ENCODE results near the gene C1GALT1C1L.
A peak's percentile ranks its signal among the peaks of the same experiment; 100 is the strongest.
"Not testable (repeated sequence)": the region's sequence is repeated elsewhere in the genome, so short reads cannot be mapped to it uniquely, and the experiment has no call there.

C1GALT1C1L gene

DNA sequence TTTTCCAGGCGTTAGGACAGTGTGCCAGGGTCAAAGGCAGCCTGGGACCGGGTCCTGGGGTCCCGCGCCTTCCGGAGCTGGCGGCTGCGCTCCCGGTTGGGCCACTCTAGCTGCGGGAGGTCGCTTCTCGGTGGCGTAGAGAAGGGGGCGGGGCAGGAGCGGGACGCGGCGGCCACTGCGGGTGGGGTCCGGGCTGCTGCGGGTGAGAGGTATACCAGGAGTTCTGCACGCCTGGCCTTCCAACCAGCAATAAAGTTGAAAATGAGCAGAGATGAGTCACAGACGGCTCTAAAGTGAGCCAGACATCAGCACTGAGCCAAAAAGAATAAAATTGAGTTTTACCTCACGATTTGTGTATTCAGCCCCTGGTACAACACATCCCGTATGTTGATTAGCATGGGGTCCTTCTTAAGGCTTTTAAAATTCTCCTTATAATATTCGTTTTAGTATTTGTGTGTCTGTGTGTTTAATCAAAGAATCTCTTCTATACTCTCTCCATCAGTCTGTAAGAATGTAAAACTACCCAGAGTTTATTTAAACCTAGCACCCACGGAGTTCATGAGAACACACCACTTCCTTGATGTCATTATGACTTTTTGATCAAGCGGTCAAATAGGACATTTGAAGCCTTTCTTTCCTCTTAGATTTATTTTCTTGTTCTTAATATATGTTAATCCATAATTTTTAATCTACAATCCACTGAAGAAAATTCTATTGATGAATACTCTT lies at the start of gene C1GALT1C1L:
TSS of gene C1GALT1C1L (minus strand) at position 108 of the 729 bp plus-strand sequence. CDS start at position 1, 107 bp downstream.
- peak; percentile 11 to 29 for DNase-seq (ENCODE audit: low read depth in 2 of 2)

DNA sequence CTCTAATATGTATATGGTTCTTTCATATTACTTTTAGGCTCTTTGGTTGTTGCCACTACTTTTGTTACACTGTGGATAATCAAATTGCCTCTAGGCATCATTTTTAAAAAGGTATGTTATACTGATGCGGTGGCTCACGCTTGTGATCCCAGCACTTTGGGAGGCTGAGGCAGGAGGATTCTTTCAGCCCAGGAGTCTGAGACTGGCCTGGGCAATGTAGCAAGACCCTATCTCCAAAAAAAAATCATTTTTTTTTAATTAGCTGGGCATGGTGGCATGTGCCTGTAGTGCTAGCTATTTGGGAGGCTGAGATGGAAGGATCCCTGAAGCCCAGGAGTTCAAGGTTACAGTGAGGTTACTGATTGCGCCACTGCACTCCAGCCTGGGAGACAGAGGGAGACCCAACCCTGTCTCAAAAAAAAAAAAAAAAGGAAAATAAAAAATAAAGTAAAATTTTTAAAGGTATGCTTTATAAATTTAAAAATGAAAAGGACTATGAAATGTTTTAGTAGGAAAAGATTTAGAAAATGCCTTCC lies 49.5 kb upstream of the C1GALT1C1L start:
- DNase-seq (ENCODE audit: low read depth in 2 of 2) = no peak

- no peak for DNase-seq (ENCODE audit: low read depth in 2 of 2)
Measured at GRCh38 chr2:43724728-43725526, 48.7 kb upstream of the C1GALT1C1L start.

GRCh38 chr2:43718530-43719124 lies 42.4 kb upstream of the C1GALT1C1L start:
- DNase-seq (ENCODE audit: low read depth in 2 of 2) = no peak

DNA sequence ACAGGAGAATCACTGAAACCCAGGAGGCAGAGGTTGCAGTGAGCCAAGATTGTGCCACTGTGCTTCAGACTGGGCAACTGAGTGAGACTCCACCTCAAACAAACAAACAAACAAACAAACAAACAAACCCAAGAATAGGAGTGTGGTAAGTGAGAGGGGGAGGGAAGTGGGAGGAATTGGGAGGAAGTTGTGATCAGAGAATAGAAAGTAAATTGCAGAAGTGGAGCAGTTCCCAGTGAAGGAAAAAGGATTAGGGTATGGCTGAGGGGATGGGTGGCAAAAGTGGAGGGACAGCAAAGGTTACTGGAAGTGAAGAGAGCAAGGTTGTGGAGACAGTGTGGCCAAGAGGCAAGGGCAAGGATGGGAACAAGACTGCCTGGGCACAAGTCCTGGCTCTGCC lies 41.1 kb upstream of the C1GALT1C1L start:
- DNase-seq (ENCODE audit: low read depth in 2 of 2) = no peak

DNA sequence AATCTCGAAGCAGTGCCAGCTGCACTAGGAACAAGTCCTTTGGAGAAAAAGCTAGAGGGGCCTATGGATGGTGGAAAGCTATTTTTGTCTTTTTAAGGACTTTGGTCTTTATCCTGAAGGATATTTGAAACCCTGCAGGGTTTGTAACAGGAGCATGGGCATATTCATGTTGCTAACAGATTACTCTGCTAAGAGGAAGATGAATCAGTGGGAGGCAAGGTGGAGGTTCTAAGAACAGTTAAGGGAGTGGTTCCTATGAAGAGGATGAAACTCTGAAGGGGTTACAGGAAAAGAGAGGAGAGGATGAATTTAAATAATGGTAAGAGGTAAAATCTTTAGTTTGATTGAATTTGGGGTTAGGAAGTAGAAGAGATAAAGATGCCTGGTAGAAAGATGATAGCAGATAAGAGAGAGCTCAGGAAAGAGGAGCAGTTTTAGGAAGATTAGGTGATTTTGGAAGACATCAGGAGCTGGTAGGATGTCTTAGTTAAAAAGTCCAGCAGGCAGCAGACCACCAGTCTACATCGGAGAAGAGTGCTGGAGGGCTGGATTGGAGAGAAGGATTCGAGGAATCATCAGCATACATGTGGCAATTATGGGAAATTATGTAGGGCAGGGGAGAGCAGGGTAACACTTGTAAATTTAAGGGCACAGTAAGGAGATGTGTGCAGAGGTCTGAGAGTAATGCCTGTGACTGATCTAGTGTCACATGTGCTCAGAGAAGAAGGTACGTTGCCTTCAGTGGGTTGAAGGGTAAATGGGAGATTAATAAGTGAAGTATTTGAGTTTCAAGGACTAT lies 39.3 kb upstream of the C1GALT1C1L start:
- no peak for DNase-seq (ENCODE audit: low read depth in 2 of 2)

GRCh38 chr2:43714164-43714563 lies 37.9 kb upstream of the C1GALT1C1L start:
- DNase-seq (ENCODE audit: low read depth in 2 of 2) = peak; percentile 13 to 15

- no peak for DNase-seq (ENCODE audit: low read depth in 2 of 2)
Measured at GRCh38 chr2:43710866-43711265, 34.6 kb upstream of the C1GALT1C1L start.

DNA sequence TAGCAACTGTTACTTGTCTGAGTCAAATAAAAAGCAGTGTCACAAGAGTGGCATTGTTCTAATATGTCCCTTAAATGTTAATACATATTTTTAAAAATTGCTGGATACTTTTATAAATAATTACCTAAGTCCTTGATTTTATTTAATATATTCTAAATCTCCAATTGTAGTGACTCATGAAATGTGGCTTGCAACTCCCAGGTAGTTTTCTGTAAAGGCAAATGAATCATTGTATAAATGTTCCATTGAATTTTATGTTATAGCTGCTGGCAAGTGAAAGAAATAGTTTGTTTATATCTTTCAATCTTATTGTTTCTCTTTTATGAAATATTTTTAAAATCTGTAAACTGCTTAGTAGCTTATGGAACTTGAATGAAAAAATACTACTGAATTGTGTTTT lies 32.7 kb upstream of the C1GALT1C1L start:
- no peak for DNase-seq (ENCODE audit: low read depth in 2 of 2)

DNA sequence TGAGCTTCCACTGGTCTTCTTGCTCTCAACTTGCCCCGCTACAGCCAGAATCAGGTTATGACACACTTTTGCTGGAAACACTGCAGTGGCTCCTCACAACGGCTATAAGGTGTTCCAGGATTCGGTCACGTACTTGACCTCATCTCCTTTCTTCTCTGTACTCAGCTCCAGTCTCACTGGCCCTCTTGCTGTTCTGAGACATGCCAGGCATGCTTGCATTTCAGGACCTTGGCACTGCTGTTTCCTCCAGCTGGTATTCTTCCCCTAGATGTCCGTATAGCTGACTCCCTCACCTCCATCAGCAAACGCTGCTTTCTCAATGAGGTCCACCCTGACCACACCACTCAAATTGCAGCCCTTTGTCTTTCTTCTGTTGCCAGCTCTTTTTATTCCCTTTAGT lies 31.9 kb upstream of the C1GALT1C1L start:
- DNase-seq (ENCODE audit: low read depth in 2 of 2) = no peak

DNA sequence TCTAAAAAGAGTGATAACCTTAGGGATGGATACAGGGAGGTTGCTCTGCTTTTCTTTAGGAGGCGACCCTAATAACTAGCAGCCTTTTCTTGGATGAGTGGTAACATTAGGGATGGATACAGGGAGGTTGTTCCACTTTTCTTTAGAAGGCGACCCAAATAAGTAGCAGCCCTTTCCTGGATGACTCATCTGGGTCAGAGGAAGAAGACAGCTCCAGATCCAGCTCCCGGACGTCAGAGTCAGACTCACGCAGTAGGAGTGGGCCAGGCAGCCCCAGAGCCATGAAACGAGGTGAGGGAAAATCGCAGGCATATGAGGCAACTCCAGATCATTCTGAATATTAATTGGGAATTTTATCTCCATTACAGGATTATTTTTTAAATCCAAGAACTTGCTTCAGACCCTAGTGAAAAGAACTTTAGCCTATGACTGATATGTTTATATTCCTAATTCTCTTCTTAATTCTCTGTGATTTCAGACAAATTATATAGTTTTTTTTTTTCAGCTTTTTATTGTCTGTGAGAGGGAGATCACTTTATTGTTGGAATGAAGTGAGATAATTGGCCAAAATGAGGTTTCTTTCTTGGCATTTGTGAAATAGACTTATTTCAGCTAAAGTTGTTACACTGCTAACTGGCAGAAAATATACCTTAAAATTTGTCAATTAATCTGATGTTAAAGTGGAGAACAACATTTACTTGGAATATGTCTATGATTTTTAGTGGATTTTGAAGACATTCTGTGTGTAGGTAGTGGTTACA lies 31.2 kb upstream of the C1GALT1C1L start:
- peak; percentile 7 to 10 for DNase-seq (ENCODE audit: low read depth in 2 of 2)

- DNase-seq (ENCODE audit: low read depth in 2 of 2) = no peak
Measured at GRCh38 chr2:43701111-43701510, 24.9 kb upstream of the C1GALT1C1L start.

GRCh38 chr2:43699761-43700160 lies 23.5 kb upstream of the C1GALT1C1L start:
- no peak for DNase-seq (ENCODE audit: low read depth in 2 of 2)

DNA sequence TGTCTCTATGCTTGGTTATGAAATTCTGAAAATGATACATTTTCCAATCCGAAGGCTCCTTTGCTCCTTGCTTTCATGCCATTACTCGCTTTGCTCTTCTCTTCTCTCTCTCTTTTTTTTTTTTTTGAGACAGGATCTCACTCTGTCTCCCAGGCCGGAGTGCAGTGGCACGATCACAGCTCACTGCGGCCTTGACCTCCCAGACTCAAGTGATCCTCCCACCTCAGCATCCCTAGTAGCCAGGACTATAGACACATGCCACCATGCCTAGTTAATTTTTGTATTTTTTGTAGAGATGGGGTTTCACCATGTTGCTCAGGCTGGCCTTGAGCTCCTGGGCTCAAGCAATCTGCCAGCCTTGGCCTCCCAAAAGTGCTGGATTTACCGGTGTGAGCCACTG lies 21.9 kb upstream of the C1GALT1C1L start:
- not testable (repeated sequence) for DNase-seq (ENCODE audit: low read depth in 2 of 2)

DNA sequence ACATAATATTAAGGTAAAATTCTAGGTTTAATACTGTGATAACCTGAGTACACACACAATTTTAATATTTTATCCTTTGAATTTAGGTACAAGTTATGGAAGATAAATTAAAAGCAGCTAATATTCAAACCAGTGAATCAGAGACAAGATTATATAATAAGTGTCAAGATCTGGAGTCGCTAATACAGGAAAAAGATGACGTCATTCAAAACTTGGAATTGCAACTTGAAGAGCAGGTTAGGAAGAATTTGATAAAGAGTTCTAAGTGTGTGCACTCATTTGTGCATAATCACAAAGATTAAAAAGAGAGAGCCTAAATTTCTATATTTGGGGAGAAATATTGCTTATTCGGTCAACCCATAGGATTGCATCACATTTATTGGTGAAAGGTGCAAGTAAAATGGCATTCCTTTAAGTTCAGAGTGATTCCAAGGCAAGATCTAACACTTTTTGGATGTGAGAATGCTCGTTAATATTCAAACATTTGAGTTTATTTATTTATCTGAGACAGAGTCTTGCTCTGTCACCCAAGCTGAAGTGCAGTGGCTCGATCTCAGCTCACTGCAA lies 16.3 kb upstream of the C1GALT1C1L start:
- no peak for DNase-seq (ENCODE audit: low read depth in 2 of 2)

- DNase-seq (ENCODE audit: low read depth in 2 of 2) = no peak
Measured at GRCh38 chr2:43689999-43690398, 13.8 kb upstream of the C1GALT1C1L start.

DNA sequence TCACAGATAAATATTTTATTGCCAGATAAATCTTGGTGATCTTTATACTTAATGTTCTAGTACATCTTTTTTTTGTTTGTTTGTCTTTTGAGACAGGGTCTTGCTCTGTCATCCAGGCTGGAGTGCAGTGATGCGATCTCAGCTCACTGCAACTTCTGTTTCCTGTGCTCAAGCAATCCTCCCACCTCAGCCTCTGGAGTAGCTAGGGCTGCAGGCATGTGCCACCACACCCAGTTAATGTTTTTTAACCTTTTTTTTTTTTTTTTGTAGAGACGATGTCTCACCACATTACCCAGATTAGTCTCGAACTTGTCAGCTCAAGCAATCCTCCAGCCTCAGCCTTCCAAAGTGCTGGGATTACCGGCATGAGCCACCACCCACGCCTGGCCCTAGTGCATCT lies 9.1 kb upstream of the C1GALT1C1L start:
- no peak for DNase-seq (ENCODE audit: low read depth in 2 of 2)

GRCh38 chr2:43677783-43678182 lies 1.6 kb upstream of the C1GALT1C1L start:
- DNase-seq (ENCODE audit: low read depth in 2 of 2) = not testable (repeated sequence)

- no peak for DNase-seq (ENCODE audit: low read depth in 2 of 2)
Measured at GRCh38 chr2:43675646-43676321, 445 bp downstream of the C1GALT1C1L start.

- no peak for DNase-seq (ENCODE audit: low read depth in 2 of 2)
Measured at GRCh38 chr2:43657241-43657640, 19.0 kb downstream of the C1GALT1C1L start.
